A549 (cell line): ENCODE data around the gene KIF1B. TPM values are rescaled to one million over a fixed set of nuclear protein-coding genes. Genes with fewer than 3 reads are reported as not detected.

Experiments
- ATOH8 ChIP-seq: fragments of 250-450 bp; sonication (Bioruptor Pico); IDR thresholded peaks from 2 replicates; pipeline ENCODE4 v1.5.0; 2020; ENCODE audit warnings: low read depth, mild to moderate bottlenecking, moderate library complexity
- BCL3 ChIP-seq: fragments of >200 bp; sonication (Bioruptor Twin); formaldehyde crosslinking; IDR thresholded peaks from 3 replicates; pipeline ENCODE4 v1.6.1; 2016
- BHLHE40 ChIP-seq: IDR thresholded peaks from 2 replicates; pipeline ENCODE4 v1.6.1; 2012; ENCODE audit warnings: low read depth, low read length, inconsistent platforms
- CBX2 ChIP-seq: fragments of 200-600 bp; sonication (generic); IDR thresholded peaks from 2 replicates; pipeline ENCODE4 v1.6.1; 2016; ENCODE audit warnings: low read depth, mild to moderate bottlenecking, borderline replicate concordance
- CBX8 ChIP-seq: fragments of 200-600 bp; sonication (generic); IDR thresholded peaks from 2 replicates; pipeline ENCODE4 v1.6.1; 2016
- CHD4 ChIP-seq: fragments of 200-600 bp; sonication (generic); IDR thresholded peaks from 2 replicates; pipeline ENCODE4 v1.6.1; 2016; ENCODE audit warnings: antibody characterized with exemption, mild to moderate bottlenecking, borderline replicate concordance
- E2F6 ChIP-seq: IDR thresholded peaks from 2 replicates; pipeline ENCODE4 v1.6.1; 2012; ENCODE audit warnings: low read depth, borderline replicate concordance
- EHMT2 ChIP-seq: fragments of 200-600 bp; sonication (generic); IDR thresholded peaks from 2 replicates; pipeline ENCODE4 v1.6.1; 2016; ENCODE audit warnings: antibody characterized with exemption, low read depth, mild to moderate bottlenecking, moderate library complexity
- EP300 ChIP-seq, 2 experiments: fragments of >200 bp; sonication (Bioruptor Twin); formaldehyde crosslinking; IDR thresholded peaks; 2 replicates in 1 of 2; 3 replicates in 1 of 2; pipeline ENCODE4 v1.6.1; 2016 to 2017
- ESRRA ChIP-seq: fragments of 150-350 bp; IDR thresholded peaks from 2 replicates; pipeline ENCODE4 v1.6.1; 2014; ENCODE audit warnings: mild to moderate bottlenecking, low read length, borderline replicate concordance
- FOSB ChIP-seq: fragments of 250-450 bp; sonication (Bioruptor Pico); IDR thresholded peaks from 2 replicates; pipeline ENCODE4 v1.5.0; 2020; ENCODE audit warnings: mild to moderate bottlenecking, moderate library complexity
- FOSL2 ChIP-seq, 2 experiments: fragments of 450-650 bp in 1 of 2; fragments of >200 bp in 1 of 2; sonication (Bioruptor Twin) in 1 of 2; formaldehyde crosslinking; IDR thresholded peaks; 2 replicates each; pipeline versions ENCODE4 v1.5.0 to v1.6.1; 2016 to 2020; ENCODE audit warnings: mild to moderate bottlenecking in 1 of 2, moderate library complexity in 1 of 2
- FOXS1 ChIP-seq: fragments of 250-450 bp; sonication (Bioruptor Pico); IDR thresholded peaks from 2 replicates; pipeline ENCODE4 v1.5.0; 2020; ENCODE audit warnings: mild to moderate bottlenecking, moderate library complexity
- GATA3 ChIP-seq: IDR thresholded peaks from 2 replicates; pipeline ENCODE4 v1.6.1; 2012; ENCODE audit warnings: borderline replicate concordance
- HDAC2 ChIP-seq: fragments of 200-600 bp; sonication (generic); IDR thresholded peaks from 2 replicates; pipeline ENCODE4 v1.6.1; 2016
- HES2 ChIP-seq: fragments of >200 bp; sonication (Bioruptor Twin); formaldehyde crosslinking; IDR thresholded peaks from 2 replicates; pipeline ENCODE4 v1.6.1; 2016
- HOXA7 ChIP-seq: fragments of 250-450 bp; sonication (Bioruptor Pico); IDR thresholded peaks from 2 replicates; pipeline ENCODE4 v1.5.0; 2020; ENCODE audit warnings: mild to moderate bottlenecking, moderate library complexity
- HOXB5 ChIP-seq: fragments of 250-450 bp; sonication (Bioruptor Pico); IDR thresholded peaks from 2 replicates; pipeline ENCODE4 v1.5.0; 2020; ENCODE audit warnings: mild to moderate bottlenecking, moderate library complexity
- JUN ChIP-seq, 2 experiments: fragments of >200 bp; sonication (Bioruptor Twin); formaldehyde crosslinking; IDR thresholded peaks; 2 replicates in 1 of 2; 3 replicates in 1 of 2; pipeline ENCODE4 v1.6.1; 2016 to 2017
- JUNB ChIP-seq: fragments of >200 bp; sonication (Bioruptor Twin); formaldehyde crosslinking; IDR thresholded peaks from 2 replicates; pipeline ENCODE4 v1.6.1; 2016
- KDM5A ChIP-seq: fragments of 200-600 bp; sonication (generic); IDR thresholded peaks from 2 replicates; pipeline ENCODE4 v1.6.1; 2016; ENCODE audit warnings: antibody characterized with exemption, mild to moderate bottlenecking
- MAFK ChIP-seq: fragments of 450-650 bp; IDR thresholded peaks from 2 replicates; pipeline ENCODE4 v1.6.1; 2014; ENCODE audit not compliant: partially characterized antibody
- MAX ChIP-seq: IDR thresholded peaks from 2 replicates; pipeline ENCODE4 v1.6.1; 2012
- MAZ ChIP-seq: fragments of 150-350 bp; IDR thresholded peaks from 2 replicates; pipeline ENCODE4 v1.6.1; 2014; ENCODE audit warnings: antibody characterized with exemption, low read depth, low read length, borderline replicate concordance
- MYC ChIP-seq: IDR thresholded peaks from 2 replicates; pipeline ENCODE4 v1.6.1; 2012; ENCODE audit warnings: mild to moderate bottlenecking, inconsistent platforms, low read length, improper control_type of control experiment, borderline replicate concordance
- NFE2L2 ChIP-seq: fragments of 150-350 bp; conservative IDR thresholded peaks from 2 replicates; pipeline ENCODE4 v1.6.1; 2014; ENCODE audit warnings: low read length
- NPAS2 ChIP-seq: fragments of 250-450 bp; sonication (Bioruptor Pico); IDR thresholded peaks from 2 replicates; pipeline ENCODE4 v1.8.0; 2022; ENCODE audit warnings: mild to moderate bottlenecking, moderate library complexity, borderline replicate concordance
- PBX3 ChIP-seq: IDR thresholded peaks from 2 replicates; pipeline ENCODE4 v1.6.1; 2012
- PHF8 ChIP-seq: fragments of 200-600 bp; sonication (generic); IDR thresholded peaks from 2 replicates; pipeline ENCODE4 v1.6.1; 2016; ENCODE audit warnings: low read depth, mild to moderate bottlenecking, antibody characterized with exemption, moderate library complexity, borderline replicate concordance
- POLR2A ChIP-seq: IDR thresholded peaks from 2 replicates; pipeline ENCODE4 v1.6.1; 2012; ENCODE audit warnings: mild to moderate bottlenecking, low read length
- POLR2AphosphoS2 ChIP-seq: conservative IDR thresholded peaks from 2 replicates; pipeline ENCODE4 v1.6.1; 2012; ENCODE audit warnings: low read length, improper control_type of control experiment, inconsistent platforms
- RAD21 ChIP-seq, 2 experiments: fragments of >200 bp in 1 of 2; sonication (Bioruptor Twin) in 1 of 2; formaldehyde crosslinking in 1 of 2; IDR thresholded peaks in 1 of 2; conservative IDR thresholded peaks in 1 of 2; 2 replicates in 1 of 2; 3 replicates in 1 of 2; pipeline ENCODE4 v1.6.1; 2012 to 2018; ENCODE audit warnings: inconsistent platforms in 1 of 2
- RCOR1 ChIP-seq: fragments of 150-350 bp; IDR thresholded peaks from 2 replicates; pipeline ENCODE4 v1.6.1; 2014; ENCODE audit warnings: antibody characterized with exemption, low read length, low read depth
- RFX5 ChIP-seq: fragments of 450-650 bp; IDR thresholded peaks from 2 replicates; pipeline ENCODE4 v1.7.1; 2014; ENCODE audit warnings: antibody characterized with exemption, mild to moderate bottlenecking, moderate library complexity
- SMC3 ChIP-seq: fragments of >200 bp; sonication (Bioruptor Twin); formaldehyde crosslinking; IDR thresholded peaks from 3 replicates; pipeline ENCODE4 v1.6.1; 2018; ENCODE audit warnings: inconsistent platforms
- SREBF2 ChIP-seq: fragments of 450-650 bp; IDR thresholded peaks from 2 replicates; pipeline ENCODE4 v1.6.1; 2014; ENCODE audit warnings: mild to moderate bottlenecking, moderate library complexity
- TP53 ChIP-seq: fragments of 250-450 bp; sonication (Bioruptor Pico); IDR thresholded peaks from 2 replicates; pipeline ENCODE4 v1.5.0; 2021; ENCODE audit warnings: mild to moderate bottlenecking, moderate library complexity
- ZC3H11A ChIP-seq: fragments of 450-650 bp; IDR thresholded peaks from 2 replicates; pipeline ENCODE4 v1.6.1; 2014; ENCODE audit warnings: antibody characterized with exemption, mild to moderate bottlenecking
- ZFP36 ChIP-seq: fragments of 450-650 bp; IDR thresholded peaks from 2 replicates; pipeline ENCODE4 v1.6.1; 2014; ENCODE audit warnings: borderline replicate concordance; ENCODE audit not compliant: partially characterized antibody
- polyA plus RNA-seq, 4 experiments: library from polyadenylated mRNA; depleted of rRNA in 3 of 4; stranded (reverse); fragments of >200 nt; fragmentation: RNase III in 1 of 4; extraction: RNeasy Plus Mini Kit Qiagen cat#74134 plus additional on column Dnase treatment in 1 of 4; gene quantifications; 2 replicates in 3 of 4; 3 replicates in 1 of 4; pipeline ENCODE4 v1.2.3, GENCODE V29; 2011 to 2017
- TF ChIP-seq, protein P1 (sequence below): fragments of 450-650 bp; IDR thresholded peaks from 2 replicates; pipeline ENCODE4 v1.6.1; 2014; ENCODE audit warnings: antibody characterized with exemption

The KIF1B gene
- polyA plus RNA-seq, 2 of the 4 experiments (the other 2 are of a cell fraction), result 9.8 to 18.3 TPM

DNA sequence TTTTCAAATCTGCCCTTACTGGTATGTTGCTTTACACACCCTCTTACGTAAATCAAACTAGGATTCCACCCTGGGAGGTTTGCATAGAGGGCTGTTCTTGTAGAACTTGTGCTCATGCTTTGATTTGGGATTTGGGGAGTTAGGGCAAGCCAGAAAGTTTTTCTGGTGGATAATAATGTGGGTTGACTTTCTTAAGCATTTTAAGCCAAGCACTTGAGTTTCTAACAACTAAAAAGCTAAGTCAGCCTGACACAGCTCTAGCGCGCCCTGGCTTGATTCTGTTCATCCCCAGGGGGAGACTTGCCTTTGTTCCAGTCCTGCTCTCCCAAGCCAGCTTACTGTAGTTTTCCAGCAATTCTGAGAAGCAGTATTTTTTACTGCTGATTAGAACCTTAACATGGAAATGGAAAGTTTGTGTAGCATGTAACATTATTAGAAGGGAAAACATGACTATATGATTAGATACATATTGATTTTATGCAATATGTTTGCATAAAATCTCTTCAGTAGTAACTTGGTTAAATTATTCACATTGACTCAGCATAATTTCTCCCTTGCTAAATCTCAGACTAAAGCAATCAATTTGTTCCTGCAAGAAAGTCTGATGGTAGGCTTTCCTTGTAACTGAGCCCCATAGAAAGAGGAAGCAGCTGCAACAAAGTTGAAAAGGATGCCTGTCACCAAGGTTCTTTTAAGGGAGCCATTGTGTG, 177.5 kb downstream of the KIF1B start (continued):
- no peak for TF ChIP-seq ESRRA
- TF ChIP-seq EHMT2, result no peak
- 0 out of 2 replicates have a peak, but pooled peaks have one; percentile 11 for TF ChIP-seq MAX
- 0 out of 2 replicates have a peak, but pooled peaks have one; percentile 16 for TF ChIP-seq HES2
- peak; percentile 92 for TF ChIP-seq NFE2L2
- no peak for TF ChIP-seq ZFP36
- 0 out of 2 replicates have a peak, but pooled peaks have one; percentile 22 for TF ChIP-seq FOSL2 (IDR thresholded peaks at IDR 0.05)
- TF ChIP-seq FOSL2 (CRISPR knock-in tag; IDR thresholded peaks at IDR 0.05), result peak; percentile 81
- peak; percentile 75 to 88; a peak in 4 of 5 replicates for TF ChIP-seq EP300 (IDR thresholded peaks at IDR 0.05)
- TF ChIP-seq ZC3H11A, result no peak
- TF ChIP-seq, protein P1, sequence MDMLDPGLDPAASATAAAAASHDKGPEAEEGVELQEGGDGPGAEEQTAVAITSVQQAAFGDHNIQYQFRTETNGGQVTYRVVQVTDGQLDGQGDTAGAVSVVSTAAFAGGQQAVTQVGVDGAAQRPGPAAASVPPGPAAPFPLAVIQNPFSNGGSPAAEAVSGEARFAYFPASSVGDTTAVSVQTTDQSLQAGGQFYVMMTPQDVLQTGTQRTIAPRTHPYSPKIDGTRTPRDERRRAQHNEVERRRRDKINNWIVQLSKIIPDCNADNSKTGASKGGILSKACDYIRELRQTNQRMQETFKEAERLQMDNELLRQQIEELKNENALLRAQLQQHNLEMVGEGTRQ, result no peak
- TF ChIP-seq GATA3, result peak; percentile 74
- no peak for TF ChIP-seq BHLHE40
- no peak for TF ChIP-seq KDM5A
- no peak for TF ChIP-seq POLR2AphosphoS2
- TF ChIP-seq MAFK, result peak; percentile 99
- TF ChIP-seq MAZ, result no peak
- peak in 1 of 2 experiments; percentile 17; a peak in 2 of 5 replicates for TF ChIP-seq RAD21 (conservative IDR thresholded peaks at IDR 0.05 in 1 of 2, IDR thresholded peaks at IDR 0.05 in 1 of 2)
- peak; percentile 87 for TF ChIP-seq HOXA7 (CRISPR knock-in tag)
- TF ChIP-seq HDAC2, result no peak
- no peak for TF ChIP-seq POLR2A
- 0 out of 2 replicates have a peak, but pooled peaks have one; percentile 39 for TF ChIP-seq PBX3
- TF ChIP-seq NPAS2 (CRISPR knock-in tag), result no peak
- no peak for TF ChIP-seq E2F6
- no peak for TF ChIP-seq HOXB5 (CRISPR knock-in tag)
- TF ChIP-seq CBX2, result no peak
- TF ChIP-seq ATOH8 (CRISPR knock-in tag), result peak; percentile 36; the same call in 1 of the 2 replicates
- no peak for TF ChIP-seq CBX8
- no peak for TF ChIP-seq RCOR1
- TF ChIP-seq JUN (IDR thresholded peaks at IDR 0.05), result peak; percentile 32 to 76; a peak in 4 of 5 replicates
- no peak for TF ChIP-seq PHF8
- TF ChIP-seq BCL3, result 0 out of 3 replicates have a peak, but pooled peaks have one; percentile 44
- TF ChIP-seq SREBF2, result no peak
- TF ChIP-seq FOXS1, result no peak; the same call in 1 of the 2 replicates
- TF ChIP-seq TP53, result no peak
- peak; percentile 44; the same call in 1 of the 2 replicates for TF ChIP-seq JUNB
- TF ChIP-seq MYC, result no peak
- TF ChIP-seq SMC3, result 0 out of 3 replicates have a peak, but pooled peaks have one; percentile 8
- TF ChIP-seq CHD4, result no peak
- no peak for TF ChIP-seq RFX5
- TF ChIP-seq FOSB (CRISPR knock-in tag), result peak; percentile 84
